Duodenal mucosa (tissue), 2 donors: ENCODE data around the gene ABR.

ENCODE experiments used
- H3K27ac ChIP-seq: one replicate; pipeline ENCODE4 v1.7.0; 2013; ENCODE audit warnings: low read depth, low read length
- H3K27me3 ChIP-seq, 2 donors: one replicate each; pipeline ENCODE4 v1.7.0; 2013; ENCODE audit warnings: low read length in 2 of 2, control low read depth in 1 of 2; ENCODE audit not compliant: insufficient read depth in 2 of 2, control insufficient read depth in 1 of 2
- H3K36me3 ChIP-seq, 2 donors: one replicate each; pipeline ENCODE4 v1.7.0; 2013; ENCODE audit warnings: low read length in 2 of 2, control low read depth in 1 of 2; ENCODE audit not compliant: insufficient read depth in 2 of 2, control insufficient read depth in 1 of 2
- H3K4me1 ChIP-seq, 2 donors: one replicate each; pipeline ENCODE4 v1.7.0; 2013; ENCODE audit warnings: low read length in 2 of 2, control low read depth in 1 of 2; ENCODE audit not compliant: insufficient read depth in 2 of 2, control insufficient read depth in 1 of 2
- H3K4me3 ChIP-seq, 2 donors: one replicate each; pipeline ENCODE4 v1.7.0; 2013; ENCODE audit warnings: low read length in 2 of 2, low read depth in 1 of 2
- H3K9ac ChIP-seq, 2 donors: one replicate each; pipeline ENCODE4 v1.7.0; 2013; ENCODE audit warnings: low read length in 2 of 2, low read depth in 1 of 2
- H3K9me3 ChIP-seq, 2 donors: one replicate each; pipeline ENCODE4 v1.7.0; 2013; ENCODE audit warnings: low read length in 2 of 2, control low read depth in 1 of 2; ENCODE audit not compliant: control insufficient read depth in 1 of 2

ABR gene

GRCh38 chr17:968812-969730, 210.7 kb downstream of the ABR start:
- Histone ChIP-seq H3K9me3 (no peaks in the 10 kb centered on the region), H3K36me3 (no peaks in the 10 kb centered on the region), H3K4me1 (no peaks in the 10 kb centered on the region), H3K4me3 (no peak overlapping the region), H3K27me3 (peaks cover 10 to 16% of the 10 kb centered on the region in 2 donors), H3K9ac (no peak overlapping the region), H3K27ac (no peak overlapping the region)

- Histone ChIP-seq H3K36me3 (no peaks in the 10 kb centered on the region), H3K9me3 (no peaks in the 10 kb centered on the region), H3K9ac (no peak overlapping the region), H3K27ac (no peak overlapping the region), H3K4me3 (no peak overlapping the region), H3K4me1 (no peaks in the 10 kb centered on the region), H3K27me3 (peaks cover 10 to 16% of the 10 kb centered on the region in 2 donors)
Measured at GRCh38 chr17:967122-967521, 212.7 kb downstream of the ABR start.

- Histone ChIP-seq H3K27ac (no peak overlapping the region), H3K4me1 (no peaks in the 10 kb centered on the region), H3K4me3 (no peak overlapping the region), H3K9me3 (no peaks in the 10 kb centered on the region), H3K27me3 (peaks cover 8 to 13% of the 10 kb centered on the region in 2 donors), H3K36me3 (no peaks in the 10 kb centered on the region), H3K9ac (no peak overlapping the region)
Measured at GRCh38 chr17:965311-965989, 214.3 kb downstream of the ABR start.

GRCh38 chr17:964876-965275, 214.9 kb downstream of the ABR start:
- H3K9ac ChIP-seq, result no peak overlapping the region
- H3K4me3 ChIP-seq, result no peak overlapping the region
- H3K27me3 ChIP-seq, result peaks cover 3 to 7% of the 10 kb centered on the region in 2 donors
- H3K9me3 ChIP-seq, result no peaks in the 10 kb centered on the region
- H3K27ac ChIP-seq, result no peak overlapping the region
- H3K36me3 ChIP-seq, result no peaks in the 10 kb centered on the region
- H3K4me1 ChIP-seq, result no peaks in the 10 kb centered on the region

- no peak overlapping the region for H3K9ac ChIP-seq
- no peaks in the 10 kb centered on the region for H3K9me3 ChIP-seq
- no peaks in the 10 kb centered on the region for H3K36me3 ChIP-seq
- no peak overlapping the region for H3K4me3 ChIP-seq
- H3K4me1 ChIP-seq, result no peaks in the 10 kb centered on the region
- no peak overlapping the region for H3K27ac ChIP-seq
- no peaks in the 10 kb centered on the region for H3K27me3 ChIP-seq
Measured at GRCh38 chr17:962670-963069, 217.1 kb downstream of the ABR start.

GRCh38 chr17:962166-962565, 217.6 kb downstream of the ABR start:
- Histone ChIP-seq H3K9ac (no peak overlapping the region), H3K4me3 (no peak overlapping the region), H3K27ac (no peak overlapping the region), H3K27me3 (no peaks in the 10 kb centered on the region), H3K4me1 (no peaks in the 10 kb centered on the region), H3K36me3 (no peaks in the 10 kb centered on the region), H3K9me3 (no peaks in the 10 kb centered on the region)

GRCh38 chr17:958712-959451, 220.9 kb downstream of the ABR start:
- Histone ChIP-seq H3K4me1 (no peaks in the 10 kb centered on the region), H3K4me3 (no peak overlapping the region), H3K27ac (no peak overlapping the region), H3K9me3 (no peaks in the 10 kb centered on the region), H3K9ac (no peak overlapping the region), H3K27me3 (no peaks in the 10 kb centered on the region), H3K36me3 (no peaks in the 10 kb centered on the region)

- Histone ChIP-seq H3K9ac (no peak overlapping the region), H3K9me3 (no peaks in the 10 kb centered on the region), H3K4me3 (no peak overlapping the region), H3K27ac (no peak overlapping the region), H3K27me3 (no peaks in the 10 kb centered on the region), H3K4me1 (no peaks in the 10 kb centered on the region), H3K36me3 (no peaks in the 10 kb centered on the region)
Measured at GRCh38 chr17:957856-958421, 221.8 kb downstream of the ABR start.

GRCh38 chr17:956905-957304, 222.9 kb downstream of the ABR start:
- H3K9ac ChIP-seq, result no peak overlapping the region
- H3K36me3 ChIP-seq, result no peaks in the 10 kb centered on the region
- no peak overlapping the region for H3K27ac ChIP-seq
- H3K4me3 ChIP-seq, result no peak overlapping the region
- H3K9me3 ChIP-seq, result no peaks in the 10 kb centered on the region
- no peaks in the 10 kb centered on the region for H3K27me3 ChIP-seq
- peaks cover 0 to under 1% of the 10 kb centered on the region in 2 donors for H3K4me1 ChIP-seq
